Peyer's patch (tissue), 4 donors: ENCODE measurements around the gene FUBP3.

Source experiments
- CTCF ChIP-seq, 6 experiments: fragments of 450-650 bp in 4 of 6; fragments of 200-600 bp in 2 of 6; sonication (generic) in 1 of 6; IDR thresholded peaks; one replicate each; pipeline ENCODE4 v1.5.1; 2017 to 2019; ENCODE audit warnings: antibody characterized with exemption in 6 of 6, mild to moderate bottlenecking in 3 of 6, moderate library complexity in 1 of 6
- POLR2A ChIP-seq, 2 donors: fragments of 450-650 bp; IDR thresholded peaks; one replicate each; pipeline ENCODE4 v1.5.1; 2017; ENCODE audit warnings: antibody characterized with exemption in 2 of 2, mild to moderate bottlenecking in 2 of 2, moderate library complexity in 2 of 2

- no peak for TF ChIP-seq CTCF (IDR thresholded peaks at IDR 0.05)
- no peak for TF ChIP-seq POLR2A (IDR thresholded peaks at IDR 0.05)
These were observed 54.2 kb downstream of the FUBP3 start for GRCh38 chr9:130633336-130634190.
